Endothelial cell of umbilical vein (primary cell): ENCODE data around the gene UBE2I.
"Not testable (repeated sequence)": the region's sequence is repeated elsewhere in the genome, so short reads cannot be mapped to it uniquely, and the experiment has no call there.

Experiments
- CTCF ChIP-seq, 2 donors: IDR thresholded peaks; 1 replicate in 1 of 2; 2 replicates in 1 of 2; pipeline ENCODE4 v1.5.1; 2011; ENCODE audit warnings: low read length in 2 of 2, mild to moderate bottlenecking in 2 of 2, moderate library complexity in 2 of 2, control low read depth in 1 of 2, inconsistent platforms in 1 of 2, low read depth in 1 of 2; ENCODE audit not compliant: insufficient read depth in 1 of 2; ENCODE audit errors: extremely low read depth in 1 of 2
- EZH2 ChIP-seq: IDR thresholded peaks from 2 replicates; pipeline ENCODE4 v1.6.1; 2012; ENCODE audit warnings: borderline replicate concordance, low read depth, mild to moderate bottlenecking, moderate library complexity, low read length, inconsistent platforms; ENCODE audit not compliant: severe bottlenecking
- MAX ChIP-seq: IDR thresholded peaks from 2 replicates; pipeline ENCODE4 v1.6.1; 2011; ENCODE audit not compliant: insufficient read depth, insufficient read length
- MYC ChIP-seq: IDR thresholded peaks from one replicate; pipeline ENCODE4 v1.6.1; 2011; ENCODE audit warnings: mild to moderate bottlenecking, low read depth, low read length
- POLR2AphosphoS5 ChIP-seq: IDR thresholded peaks from 2 replicates; pipeline ENCODE4 v1.6.1; 2012; ENCODE audit warnings: low read depth, mild to moderate bottlenecking, control low read depth, low read length, moderate library complexity; ENCODE audit not compliant: insufficient read depth

- TF ChIP-seq POLR2AphosphoS5; CTCF (IDR thresholded peaks at IDR 0.05; ENCODE audit: extremely low read depth in 1 of 2, insufficient read depth in 1 of 2, low read depth in 1 of 2, low read length in 2 of 2); MAX; MYC; EZH2: not testable (repeated sequence)
Observed at GRCh38 chr16:1328961-1329360, 19.5 kb downstream of the UBE2I start.
